Measurements from ENCODE around the gene BSND. TPM values are rescaled to one million over a fixed set of nuclear protein-coding genes. Genes with fewer than 3 reads are reported as not detected.
"Not testable (repeated sequence)": the region's sequence is repeated elsewhere in the genome, so short reads cannot be mapped to it uniquely, and the experiment has no call there.

Gene BSND
- total RNA-seq, 1 donor from 2014 or later, result not detected

DNA sequence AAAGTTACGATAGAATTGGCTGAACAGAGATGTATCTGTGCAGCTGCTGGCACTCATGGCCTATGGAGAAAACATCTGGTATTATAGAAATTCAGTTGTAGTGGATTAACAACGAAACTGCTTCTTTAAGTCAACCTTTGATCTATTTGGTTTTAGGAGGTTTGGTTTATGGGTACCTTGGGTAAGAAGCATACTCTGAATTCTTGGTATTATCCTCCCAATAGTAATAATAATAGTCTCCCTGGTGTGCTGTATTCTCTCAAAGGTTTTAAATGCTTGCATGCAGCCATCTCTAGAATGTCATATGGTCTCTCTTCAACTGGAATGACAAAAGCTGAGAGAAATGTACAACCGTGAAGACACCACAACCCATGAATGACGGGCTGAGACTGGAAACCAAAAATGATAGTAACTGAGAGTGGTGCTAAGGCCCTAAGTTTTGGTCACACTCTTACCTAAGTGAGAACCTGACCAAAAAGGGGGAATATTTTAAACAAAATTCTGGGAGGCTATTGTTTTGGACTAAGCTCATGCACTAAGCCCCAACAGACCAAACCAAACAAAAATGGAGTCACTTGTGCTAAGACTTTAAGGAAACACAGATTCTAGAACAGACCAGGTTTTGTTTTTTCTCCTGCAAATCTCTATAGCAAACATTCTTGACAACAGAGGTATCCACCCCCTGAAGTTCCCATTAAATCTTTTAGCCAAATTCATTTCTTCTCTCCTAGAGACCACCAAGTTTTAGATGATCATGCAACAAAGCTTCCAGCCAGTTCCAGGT, 35.9 kb upstream of the BSND start:
- no peak overlapping the region for H3K27ac Mint-ChIP-seq (ENCODE audit: unreplicated experiment)
- no peak overlapping the region for H3K4me3 Mint-ChIP-seq (ENCODE audit: unreplicated experiment)

GRCh38 chr1:54963829-54964228, 34.9 kb upstream of the BSND start:
- not testable (repeated sequence) for H3K36me3 Mint-ChIP-seq (ENCODE audit: low read depth, unreplicated experiment); DNase-seq (ENCODE audit: low spot score); H3K9me3 Mint-ChIP-seq (ENCODE audit: unreplicated experiment); H3K27me3 Mint-ChIP-seq (ENCODE audit: unreplicated experiment); H3K4me3 Mint-ChIP-seq (ENCODE audit: unreplicated experiment); H3K27ac Mint-ChIP-seq (ENCODE audit: unreplicated experiment); H3K4me1 Mint-ChIP-seq (ENCODE audit: unreplicated experiment)

More for the DNA sequence above, 35.9 kb upstream of the BSND start:
- TF ChIP-seq, protein P1, sequence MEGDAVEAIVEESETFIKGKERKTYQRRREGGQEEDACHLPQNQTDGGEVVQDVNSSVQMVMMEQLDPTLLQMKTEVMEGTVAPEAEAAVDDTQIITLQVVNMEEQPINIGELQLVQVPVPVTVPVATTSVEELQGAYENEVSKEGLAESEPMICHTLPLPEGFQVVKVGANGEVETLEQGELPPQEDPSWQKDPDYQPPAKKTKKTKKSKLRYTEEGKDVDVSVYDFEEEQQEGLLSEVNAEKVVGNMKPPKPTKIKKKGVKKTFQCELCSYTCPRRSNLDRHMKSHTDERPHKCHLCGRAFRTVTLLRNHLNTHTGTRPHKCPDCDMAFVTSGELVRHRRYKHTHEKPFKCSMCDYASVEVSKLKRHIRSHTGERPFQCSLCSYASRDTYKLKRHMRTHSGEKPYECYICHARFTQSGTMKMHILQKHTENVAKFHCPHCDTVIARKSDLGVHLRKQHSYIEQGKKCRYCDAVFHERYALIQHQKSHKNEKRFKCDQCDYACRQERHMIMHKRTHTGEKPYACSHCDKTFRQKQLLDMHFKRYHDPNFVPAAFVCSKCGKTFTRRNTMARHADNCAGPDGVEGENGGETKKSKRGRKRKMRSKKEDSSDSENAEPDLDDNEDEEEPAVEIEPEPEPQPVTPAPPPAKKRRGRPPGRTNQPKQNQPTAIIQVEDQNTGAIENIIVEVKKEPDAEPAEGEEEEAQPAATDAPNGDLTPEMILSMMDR (IDR thresholded peaks at IDR 0.05; ENCODE audit: unreplicated experiment), result no peak
- no peaks in the 10 kb centered on the region for H3K4me1 Mint-ChIP-seq (ENCODE audit: unreplicated experiment)
- H3K36me3 Mint-ChIP-seq (ENCODE audit: low read depth, unreplicated experiment), result no peaks in the 10 kb centered on the region
- peaks cover 10% of the 10 kb centered on the region for H3K9me3 Mint-ChIP-seq (ENCODE audit: unreplicated experiment)
- no peak for DNase-seq (ENCODE audit: low spot score)
- H3K27me3 Mint-ChIP-seq (ENCODE audit: unreplicated experiment), result peaks cover 5% of the 10 kb centered on the region

- Mint-ChIP-seq H3K27ac (ENCODE audit: unreplicated experiment) (no peak overlapping the region), H3K4me1 (ENCODE audit: unreplicated experiment) (no peaks in the 10 kb centered on the region), H3K36me3 (ENCODE audit: low read depth, unreplicated experiment) (no peaks in the 10 kb centered on the region), H3K27me3 (ENCODE audit: unreplicated experiment) (peaks cover 8% of the 10 kb centered on the region), H3K9me3 (ENCODE audit: unreplicated experiment) (no peaks in the 10 kb centered on the region), H3K4me3 (ENCODE audit: unreplicated experiment) (no peak overlapping the region)
- TF ChIP-seq, protein P1 (IDR thresholded peaks at IDR 0.05; ENCODE audit: unreplicated experiment), result no peak
- DNase-seq (ENCODE audit: low spot score), result no peak
Measured at GRCh38 chr1:54965624-54966340, 33.0 kb upstream of the BSND start.

DNA sequence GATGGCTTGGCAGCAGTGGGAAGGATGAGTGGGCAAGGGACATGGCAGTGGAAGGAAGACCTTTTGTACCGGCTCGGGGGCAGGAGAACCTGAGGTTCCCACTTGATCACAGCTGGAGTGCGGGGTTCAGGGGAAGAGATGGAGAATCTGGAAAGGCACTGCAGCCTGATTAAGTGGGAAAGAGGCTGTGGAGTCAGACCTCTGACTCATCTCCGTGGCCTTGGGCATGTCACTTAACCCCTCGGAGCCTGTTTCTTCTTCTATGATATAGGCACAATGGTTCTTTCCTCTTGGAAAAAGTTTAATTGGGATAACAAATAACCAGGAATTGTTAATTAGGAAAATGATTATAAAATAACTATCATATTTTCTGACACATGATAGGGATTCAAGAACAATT, 31.4 kb upstream of the BSND start:
- no peak for DNase-seq (ENCODE audit: low spot score)
- TF ChIP-seq, protein P1 (IDR thresholded peaks at IDR 0.05; ENCODE audit: unreplicated experiment), result no peak
- Mint-ChIP-seq H3K27ac (ENCODE audit: unreplicated experiment) (no peak overlapping the region), H3K36me3 (ENCODE audit: low read depth, unreplicated experiment) (no peaks in the 10 kb centered on the region), H3K27me3 (ENCODE audit: unreplicated experiment) (peaks cover 8% of the 10 kb centered on the region), H3K4me3 (ENCODE audit: unreplicated experiment) (no peak overlapping the region), H3K4me1 (ENCODE audit: unreplicated experiment) (no peaks in the 10 kb centered on the region), H3K9me3 (ENCODE audit: unreplicated experiment) (no peaks in the 10 kb centered on the region)

DNA sequence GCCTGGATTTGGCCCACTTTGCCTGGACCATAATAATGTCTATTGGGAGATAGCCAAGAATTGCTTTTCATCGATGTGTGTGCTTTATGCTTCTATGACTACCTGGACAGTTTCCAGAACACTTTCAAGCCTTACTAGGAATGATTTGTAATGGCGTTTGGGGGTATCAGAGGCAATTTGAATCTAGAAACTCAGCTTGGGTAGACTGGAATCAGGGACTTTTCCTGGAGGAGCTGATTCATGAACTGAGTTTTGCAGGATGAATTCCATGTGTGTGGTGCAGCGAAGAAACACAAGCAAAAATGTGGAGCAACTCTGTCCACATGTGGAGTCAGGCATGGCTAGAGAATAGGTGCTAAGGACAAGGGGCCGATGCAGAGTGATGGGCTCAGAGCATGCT, 30.2 kb upstream of the BSND start:
- DNase-seq (ENCODE audit: low spot score), result no peak
- no peak overlapping the region for H3K4me3 Mint-ChIP-seq (ENCODE audit: unreplicated experiment)
- H3K27me3 Mint-ChIP-seq (ENCODE audit: unreplicated experiment), result peaks cover 8% of the 10 kb centered on the region
- H3K27ac Mint-ChIP-seq (ENCODE audit: unreplicated experiment), result no peak overlapping the region
- H3K4me1 Mint-ChIP-seq (ENCODE audit: unreplicated experiment), result no peaks in the 10 kb centered on the region
- H3K9me3 Mint-ChIP-seq (ENCODE audit: unreplicated experiment), result no peaks in the 10 kb centered on the region
- TF ChIP-seq, protein P1 (IDR thresholded peaks at IDR 0.05; ENCODE audit: unreplicated experiment), result no peak
- no peaks in the 10 kb centered on the region for H3K36me3 Mint-ChIP-seq (ENCODE audit: low read depth, unreplicated experiment)
